ENCODE measurements around the gene AJUBA. TPM values are rescaled to one million over a fixed set of nuclear protein-coding genes. Genes with fewer than 3 reads are reported as not detected.

Gene AJUBA
- total and polyA plus RNA-seq, 2 experiments from 2014 or later, result 17.8 to 70.7 TPM

GRCh38 chr14:22981090-22981875, 1.1 kb downstream of the AJUBA start:
- Histone ChIP-seq H4K20me1 (ENCODE audit: insufficient read depth) (no peaks in the 10 kb centered on the region), H3K4me2 (ENCODE audit: unreplicated experiment) (peak overlapping the region; percentile 68), H3K9me2 (ENCODE audit: insufficient read depth) (no peaks in the 10 kb centered on the region), H3K27me3 (replicated peaks; ENCODE audit: insufficient read depth) (no peaks in the 10 kb centered on the region), H3K4me3 (peak overlapping the region; percentile 75), H3K9me3 (ENCODE audit: low read depth) (no peaks in the 10 kb centered on the region), H2AFZ (peak overlapping the region; percentile 80), H3K79me2 (ENCODE audit: insufficient read depth) (peaks cover 58% of the 10 kb centered on the region), H3K9ac (peak overlapping the region; percentile 83), H3K27ac (peak overlapping the region; percentile 21), H3K36me3 (ENCODE audit: low read depth) (no peaks in the 10 kb centered on the region), H3F3A (ENCODE audit: insufficient read depth) (peaks cover 35% of the 10 kb centered on the region), H3K4me1 (ENCODE audit: insufficient read depth) (peaks cover 39% of the 10 kb centered on the region)
- DNase-seq, result peak; percentile 64
- WGBS, 2 experiments (ENCODE audit: low coverage in 1 of 2, low lambda C conversion rate in 2 of 2, missing lambda C conversion rate in 2 of 2), result 4 to 6% methylated on average over 46 to 55 of the region's 76 CpGs
- in situ Hi-C loops (cut with MboI), result no loop called here
- TF ChIP-seq EZH2 (IDR thresholded peaks at IDR 0.05; ENCODE audit: insufficient read depth, poor library complexity, severe bottlenecking) (no peak), EZH2phosphoT487 (IDR thresholded peaks at IDR 0.05; ENCODE audit: insufficient read depth, low read depth) (no peak)

GRCh38 chr14:22980672-22981089, 1.7 kb downstream of the AJUBA start:
- Histone ChIP-seq H3K9me2 (ENCODE audit: insufficient read depth) (no peaks in the 10 kb centered on the region), H3F3A (ENCODE audit: insufficient read depth) (peaks cover 31% of the 10 kb centered on the region), H3K36me3 (ENCODE audit: low read depth) (0 out of 2 replicates have a peak, but pooled peaks cover 5% of the 10 kb centered on the region), H3K27me3 (replicated peaks; ENCODE audit: insufficient read depth) (no peaks in the 10 kb centered on the region), H3K27ac (peak overlapping the region; percentile 21), H3K9me3 (ENCODE audit: low read depth) (no peaks in the 10 kb centered on the region), H4K20me1 (ENCODE audit: insufficient read depth) (no peaks in the 10 kb centered on the region), H3K4me2 (ENCODE audit: unreplicated experiment) (peak overlapping the region; percentile 74), H3K79me2 (ENCODE audit: insufficient read depth) (peaks cover 58% of the 10 kb centered on the region), H3K4me1 (ENCODE audit: insufficient read depth) (peaks cover 40% of the 10 kb centered on the region), H3K4me3 (peak overlapping the region; percentile 75), H3K9ac (peak overlapping the region; percentile 83), H2AFZ (peak overlapping the region; percentile 80)
- no peak for TF ChIP-seq EZH2 (IDR thresholded peaks at IDR 0.05; ENCODE audit: insufficient read depth, poor library complexity, severe bottlenecking)
- no peak for TF ChIP-seq EZH2phosphoT487 (IDR thresholded peaks at IDR 0.05; ENCODE audit: insufficient read depth, low read depth)
- in situ Hi-C loops (cut with MboI), result no loop called here
- WGBS, 2 experiments (ENCODE audit: low coverage in 1 of 2, low lambda C conversion rate in 2 of 2, missing lambda C conversion rate in 2 of 2), result 2 to 3% methylated on average over 24 to 26 of the region's 41 CpGs
- DNase-seq, result peak; percentile 63

DNA sequence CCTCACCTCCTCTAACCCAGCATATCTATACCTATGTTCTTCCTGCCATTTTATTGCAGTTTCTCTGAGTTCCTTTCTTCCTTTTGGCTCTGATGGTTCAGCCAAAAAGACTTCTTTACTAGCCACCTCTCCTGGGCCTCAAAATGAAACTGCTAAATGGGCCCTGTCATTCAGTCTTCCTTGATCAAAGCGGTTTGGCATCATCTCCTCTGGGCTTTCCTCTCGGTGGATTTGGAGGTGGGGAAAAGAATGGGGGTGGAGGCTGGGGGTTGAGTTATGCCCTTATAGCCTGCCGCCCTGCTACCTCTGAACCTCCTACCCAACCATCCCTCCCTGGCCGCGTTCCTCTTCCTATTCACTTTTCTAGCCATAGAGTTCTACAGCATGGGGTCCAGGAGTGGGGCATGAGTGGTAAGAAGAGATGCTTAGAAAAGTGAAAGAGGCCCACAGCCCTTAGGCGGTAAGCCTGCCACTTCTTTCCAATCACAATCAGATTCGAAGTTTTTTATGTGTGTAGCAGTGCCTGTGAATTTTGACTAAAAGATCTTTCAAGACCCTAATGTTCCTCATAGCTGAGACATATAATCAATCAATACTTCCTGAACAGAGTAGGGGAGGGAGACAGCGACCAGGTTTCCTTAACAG, 2.5 kb downstream of the AJUBA start:
- H3K9ac ChIP-seq, result peak overlapping the region; percentile 83

GRCh38 chr14:22978981-22979671, 3.2 kb downstream of the AJUBA start:
- Histone ChIP-seq H3K79me2 (ENCODE audit: insufficient read depth) (peaks cover 53% of the 10 kb centered on the region), H3F3A (ENCODE audit: insufficient read depth) (peaks cover 31% of the 10 kb centered on the region), H3K9me3 (ENCODE audit: low read depth) (no peaks in the 10 kb centered on the region), H4K20me1 (ENCODE audit: insufficient read depth) (no peaks in the 10 kb centered on the region), H3K4me2 (ENCODE audit: unreplicated experiment) (peak overlapping the region; percentile 74), H3K4me1 (ENCODE audit: insufficient read depth) (peaks cover 40% of the 10 kb centered on the region), H3K27ac (peak overlapping the region; percentile 51; the same call in 1 of the 2 replicates), H3K9ac (0 out of 2 replicates have a peak overlapping the region, but pooled peaks have one; percentile 24), H3K36me3 (ENCODE audit: low read depth) (peaks cover 19% of the 10 kb centered on the region; the same call in 1 of the 2 replicates), H3K4me3 (peak overlapping the region; percentile 75), H2AFZ (no peak overlapping the region), H3K27me3 (replicated peaks; ENCODE audit: insufficient read depth) (no peaks in the 10 kb centered on the region), H3K9me2 (ENCODE audit: insufficient read depth) (no peaks in the 10 kb centered on the region)
- in situ Hi-C loops (cut with MboI), result no loop called here
- TF ChIP-seq EZH2phosphoT487 (IDR thresholded peaks at IDR 0.05; ENCODE audit: insufficient read depth, low read depth), result no peak
- WGBS, 2 experiments (ENCODE audit: low coverage in 1 of 2, low lambda C conversion rate in 2 of 2, missing lambda C conversion rate in 2 of 2), result 75 to 77% methylated on average over 5 of the region's 5 CpGs
- DNase-seq, result no peak

More for the DNA sequence above, 2.5 kb downstream of the AJUBA start:
- Histone ChIP-seq H3K4me3 (peak overlapping the region; percentile 75), H3K4me2 (ENCODE audit: unreplicated experiment) (peak overlapping the region; percentile 74), H3F3A (ENCODE audit: insufficient read depth) (peaks cover 31% of the 10 kb centered on the region), H3K9me3 (ENCODE audit: low read depth) (no peaks in the 10 kb centered on the region), H2AFZ (peak overlapping the region; percentile 38; the same call in 1 of the 2 replicates), H3K27ac (peak overlapping the region; percentile 51), H3K79me2 (ENCODE audit: insufficient read depth) (peaks cover 58% of the 10 kb centered on the region), H3K4me1 (ENCODE audit: insufficient read depth) (peaks cover 40% of the 10 kb centered on the region), H3K27me3 (replicated peaks; ENCODE audit: insufficient read depth) (no peaks in the 10 kb centered on the region), H3K9me2 (ENCODE audit: insufficient read depth) (no peaks in the 10 kb centered on the region), H4K20me1 (ENCODE audit: insufficient read depth) (no peaks in the 10 kb centered on the region), H3K36me3 (ENCODE audit: low read depth) (peaks cover 12% of the 10 kb centered on the region; the same call in 1 of the 2 replicates)
- peak; percentile 23 for DNase-seq
- in situ Hi-C loops (cut with MboI), result no loop called here
- WGBS, 2 experiments (ENCODE audit: low coverage in 1 of 2, low lambda C conversion rate in 2 of 2, missing lambda C conversion rate in 2 of 2), result 85 to 88% methylated on average over 8 of the region's 8 CpGs
- TF ChIP-seq EZH2 (IDR thresholded peaks at IDR 0.05; ENCODE audit: insufficient read depth, poor library complexity, severe bottlenecking), result no peak
- TF ChIP-seq EZH2phosphoT487 (IDR thresholded peaks at IDR 0.05; ENCODE audit: insufficient read depth, low read depth), result no peak

Measured in GM23248 (cell line).